HEK293 (cell line): Measurements from ENCODE around the gene PAX7.

ENCODE experiments used
- CTCF ChIA-PET: fragments of 350-600 bp; formaldehyde crosslinking; extraction: SDS; loops from one replicate; lab custom pipeline; 2021; ENCODE audit warnings: antibody characterized with exemption; lab: Yijun Ruan, JAX
- POLR2A ChIA-PET: fragments of 300-600 bp; formaldehyde crosslinking; extraction: SDS; loops from one replicate; lab custom pipeline; 2020; ENCODE audit warnings: antibody characterized with exemption, inconsistent platforms; lab: Yijun Ruan, JAX
- H3K27ac ChIP-seq: fragments of 200-500 bp; sonication (Bioruptor generic); 2 replicates; pipeline ENCODE4 v1.5.1; 2014; ENCODE audit warnings: low read depth, low read length, control low read depth, inconsistent platforms; ENCODE audit errors: extremely low read depth
- H3K36me3 ChIP-seq, 2 experiments: fragments of 200-500 bp in 1 of 2; sonication (Bioruptor generic) in 1 of 2; 1 replicate in 1 of 2; 2 replicates in 1 of 2; pipeline ENCODE4 v1.5.1; 2014 to 2017; ENCODE audit warnings: inconsistent platforms in 2 of 2, low read length in 2 of 2; ENCODE audit not compliant: control insufficient read depth in 2 of 2, insufficient read depth in 1 of 2
- H3K4me1 ChIP-seq: fragments of 200-500 bp; sonication (Bioruptor generic); 2 replicates; pipeline ENCODE4 v1.5.1; 2014; ENCODE audit warnings: mild to moderate bottlenecking, low read length, inconsistent platforms; ENCODE audit not compliant: control insufficient read depth, insufficient read depth
- H3K4me3 ChIP-seq: 2 replicates; pipeline ENCODE4 v1.5.1; 2011; ENCODE audit warnings: low read depth, mild to moderate bottlenecking, control low read depth, low read length, moderate library complexity
- H3K9me3 ChIP-seq: fragments of 200-500 bp; sonication (Bioruptor generic); 2 replicates; pipeline ENCODE4 v1.5.1; 2014; ENCODE audit warnings: low read depth, low read length, inconsistent platforms; ENCODE audit not compliant: control insufficient read depth, insufficient read depth
- GLIS1 ChIP-seq: fragments of 450-650 bp; formaldehyde crosslinking; IDR thresholded peaks from 2 replicates; pipeline ENCODE4 v1.5.1; 2016; ENCODE audit warnings: missing biosample characterization, missing genetic modification characterization
- KLF17 ChIP-seq: fragments of 450-650 bp; formaldehyde crosslinking; IDR thresholded peaks from 2 replicates; pipeline ENCODE4 v1.5.1; 2016; ENCODE audit warnings: missing biosample characterization, missing genetic modification characterization
- REST ChIP-seq: fragments of 450-650 bp; formaldehyde crosslinking; IDR thresholded peaks from 2 replicates; pipeline ENCODE4 v1.5.1; 2016; ENCODE audit warnings: missing biosample characterization, missing genetic modification characterization
- SETDB1 ChIP-seq: IDR thresholded peaks from one replicate; pipeline ENCODE4 v1.6.1; 2017; ENCODE audit warnings: mild to moderate bottlenecking, low read length, moderate library complexity, mixed read lengths; ENCODE audit not compliant: insufficient read length
- ZBTB1 ChIP-seq: fragments of 450-650 bp; formaldehyde crosslinking; IDR thresholded peaks from 2 replicates; pipeline ENCODE4 v1.5.1; 2016; ENCODE audit warnings: missing biosample characterization, missing genetic modification characterization
- ZBTB17 ChIP-seq: fragments of 450-650 bp; formaldehyde crosslinking; IDR thresholded peaks from 2 replicates; pipeline ENCODE4 v1.5.1; 2016; ENCODE audit warnings: missing biosample characterization, missing genetic modification characterization
- ZNF18 ChIP-seq: fragments of 450-650 bp; formaldehyde crosslinking; IDR thresholded peaks from 2 replicates; pipeline ENCODE4 v1.5.1; 2016; ENCODE audit warnings: missing biosample characterization, missing genetic modification characterization
- ZNF23 ChIP-seq: fragments of 450-650 bp; formaldehyde crosslinking; IDR thresholded peaks from 2 replicates; pipeline ENCODE4 v1.5.1; 2016; ENCODE audit warnings: missing biosample characterization, missing genetic modification characterization, borderline replicate concordance
- ZNF362 ChIP-seq: fragments of 450-650 bp; formaldehyde crosslinking; IDR thresholded peaks from 2 replicates; pipeline ENCODE4 v1.5.1; 2016; ENCODE audit warnings: missing biosample characterization, missing genetic modification characterization
- ZNF548 ChIP-seq: fragments of 450-650 bp; formaldehyde crosslinking; IDR thresholded peaks from 2 replicates; pipeline ENCODE4 v1.5.1; 2016; ENCODE audit warnings: missing biosample characterization, missing genetic modification characterization
- ZNF600 ChIP-seq: fragments of 450-650 bp; formaldehyde crosslinking; IDR thresholded peaks from 2 replicates; pipeline ENCODE4 v1.5.1; 2016; ENCODE audit warnings: missing biosample characterization, missing genetic modification characterization
- ZNF670 ChIP-seq: fragments of 450-650 bp; formaldehyde crosslinking; IDR thresholded peaks from 2 replicates; pipeline ENCODE4 v1.5.1; 2016; ENCODE audit warnings: missing biosample characterization, missing genetic modification characterization, low read depth
- ZNF76 ChIP-seq: fragments of 450-650 bp; formaldehyde crosslinking; IDR thresholded peaks from 2 replicates; pipeline ENCODE4; 2016; ENCODE audit warnings: low read depth, missing biosample characterization, missing genetic modification characterization, borderline replicate concordance
- ZNF768 ChIP-seq: fragments of 450-650 bp; formaldehyde crosslinking; IDR thresholded peaks from 2 replicates; pipeline ENCODE4 v1.5.1; 2018; ENCODE audit warnings: missing biosample characterization, mild to moderate bottlenecking, missing genetic modification characterization

PAX7 gene

GRCh38 chr1:18710002-18710401 is 79.4 kb downstream of the PAX7 start:
- TF ChIP-seq ZNF548 (tag by site-specific recombination), result no peak
- Histone ChIP-seq H3K9me3 (no peaks in the 10 kb centered on the region), H3K27ac (no peak overlapping the region), H3K36me3 (no peaks in the 10 kb centered on the region), H3K4me1 (no peaks in the 10 kb centered on the region), H3K4me3 (no peak overlapping the region)
- CTCF ChIA-PET, result no interaction called here
- POLR2A ChIA-PET, result no interaction called here

- Histone ChIP-seq H3K4me3 (no peak overlapping the region), H3K4me1 (no peaks in the 10 kb centered on the region), H3K27ac (no peak overlapping the region), H3K36me3 (no peaks in the 10 kb centered on the region), H3K9me3 (no peaks in the 10 kb centered on the region)
- POLR2A ChIA-PET, result no interaction called here
- CTCF ChIA-PET, result interaction anchor here (0.6 kb wide), 1 partner anchor 14 kb away, joined by 3 read pairs; no protein-coding TSS in a partner anchor
- no peak for TF ChIP-seq ZBTB1 (tag by site-specific recombination)
- TF ChIP-seq ZNF768, result peak; percentile 65
- TF ChIP-seq ZNF76 (tag by site-specific recombination), result no peak
- no peak for TF ChIP-seq ZBTB17 (tag by site-specific recombination)
These were observed 80.4 kb downstream of the PAX7 start for GRCh38 chr1:18711003-18711402.

- POLR2A ChIA-PET, result no interaction called here
- H3K4me1 ChIP-seq, result no peaks in the 10 kb centered on the region
- no peaks in the 10 kb centered on the region for H3K9me3 ChIP-seq
- H3K27ac ChIP-seq, result no peak overlapping the region
- H3K4me3 ChIP-seq, result no peak overlapping the region
- H3K36me3 ChIP-seq, result no peaks in the 10 kb centered on the region
- CTCF ChIA-PET, result interaction anchor here (0.6 kb wide), 2 partner anchors 13 to 106 kb away, joined by 3 read pairs; no protein-coding TSS in a partner anchor
- TF ChIP-seq SETDB1 (no peak), ZNF23 (tag by site-specific recombination) (no peak), ZNF18 (tag by site-specific recombination) (peak; percentile 97), ZNF670 (tag by site-specific recombination) (no peak), REST (tag by site-specific recombination) (no peak), GLIS1 (tag by site-specific recombination) (no peak), ZNF600 (tag by site-specific recombination) (no peak), ZNF362 (tag by site-specific recombination) (no peak), KLF17 (tag by site-specific recombination) (no peak)
These were observed 81.0 kb downstream of the PAX7 start for GRCh38 chr1:18711536-18712251.
